GM21825 (cell line): ENCODE results near the gene NMNAT1.
"Not testable (repeated sequence)": the region's sequence is repeated elsewhere in the genome, so short reads cannot be mapped to it uniquely, and the experiment has no call there.

Source experiments
- ATAC-seq: cut with Tn5 transposase; IDR thresholded peaks from one replicate; pipeline ENCODE4 v1.9.1; 2021; ENCODE audit warnings: mild to moderate bottlenecking, moderate library complexity; ENCODE audit not compliant: unreplicated experiment

Gene NMNAT1

GRCh38 chr1:9917901-9918300 is 25.4 kb upstream of the NMNAT1 start:
- no peak for ATAC-seq

GRCh38 chr1:9920606-9921005 is 22.7 kb upstream of the NMNAT1 start:
- ATAC-seq: no peak

- ATAC-seq: no peak
Measured at GRCh38 chr1:9922342-9922741, 20.9 kb upstream of the NMNAT1 start.

GRCh38 chr1:9927259-9927658 is 16.0 kb upstream of the NMNAT1 start:
- no peak for ATAC-seq

GRCh38 chr1:9929431-9930385 is 13.6 kb upstream of the NMNAT1 start:
- ATAC-seq: no peak

GRCh38 chr1:9942399-9942938 is 806 bp upstream of the NMNAT1 start:
- ATAC-seq: peak; percentile 32

GRCh38 chr1:9946315-9946714 is 3.0 kb downstream of the NMNAT1 start:
- no peak for ATAC-seq

- no peak for ATAC-seq
Measured at GRCh38 chr1:9957726-9958125, 14.5 kb downstream of the NMNAT1 start.

- ATAC-seq: no peak
Measured at GRCh38 chr1:9960011-9960410, 16.7 kb downstream of the NMNAT1 start.

- no peak for ATAC-seq
Measured at GRCh38 chr1:9960706-9961562, 17.7 kb downstream of the NMNAT1 start.

GRCh38 chr1:9984253-9984652 is 41.0 kb downstream of the NMNAT1 start:
- ATAC-seq: no peak

- ATAC-seq: no peak
Measured at GRCh38 chr1:9985001-9985400, 41.7 kb downstream of the NMNAT1 start.

GRCh38 chr1:9989773-9990172 is 46.5 kb downstream of the NMNAT1 start:
- no peak for ATAC-seq

GRCh38 chr1:9990944-9991343 is 47.7 kb downstream of the NMNAT1 start:
- ATAC-seq: no peak

GRCh38 chr1:9992910-9993309 is 49.6 kb downstream of the NMNAT1 start:
- ATAC-seq: no peak

GRCh38 chr1:9993561-9994075 is 50.3 kb downstream of the NMNAT1 start:
- ATAC-seq: no peak

GRCh38 chr1:9996624-9997582 is 53.6 kb downstream of the NMNAT1 start, which contains the start of gene RBP7:
Gene RBP7, plus strand, starts transcription at chr1:9997228. Its CDS starts 31 bp downstream, at chr1:9997259.
- ATAC-seq: no peak

GRCh38 chr1:10001016-10001665 is 57.9 kb downstream of the NMNAT1 start:
- no peak for ATAC-seq

GRCh38 chr1:10005248-10005647 is 62.0 kb downstream of the NMNAT1 start:
- not testable (repeated sequence) for ATAC-seq
